Heart right ventricle (tissue), 16 donors: ENCODE measurements around the gene LSM4. TPM values are rescaled to one million over a fixed set of nuclear protein-coding genes. Genes with fewer than 3 reads are reported as not detected.

Source experiments
- ATAC-seq, 8 donors: fragments of 200-7000 bp; cut with Tn5 transposase; one replicate each; pipeline ENCODE4 v1.9.1; 2020; ENCODE audit warnings: mild to moderate bottlenecking in 8 of 8, moderate library complexity in 8 of 8, moderate number of reproducible peaks in 1 of 8
- DNase-seq, 2 donors: peaks; one replicate each; pipeline ENCODE4 v3.0.0-alpha.2; 2020
- H3K27ac ChIP-seq, 10 donors: fragments of 200-600 bp; sonication (generic) in 2 of 10; one replicate each; pipeline versions ENCODE4 v1.5.0 to v1.8.0; 2020 to 2022; ENCODE audit warnings: mild to moderate bottlenecking in 3 of 10
- H3K27me3 ChIP-seq, 7 donors: fragments of 200-600 bp; one replicate each; pipeline ENCODE4 v1.8.0; 2021 to 2022; ENCODE audit warnings: mild to moderate bottlenecking in 2 of 7
- H3K36me3 ChIP-seq, 9 donors: fragments of 200-600 bp; sonication (generic) in 1 of 9; one replicate each; pipeline versions ENCODE4 v1.5.0 to v1.8.0; 2020 to 2022; ENCODE audit warnings: mild to moderate bottlenecking in 2 of 9
- H3K4me1 ChIP-seq, 9 donors: fragments of 200-600 bp; sonication (generic) in 1 of 9; one replicate each; pipeline versions ENCODE4 v1.5.0 to v1.8.0; 2020 to 2022; ENCODE audit warnings: mild to moderate bottlenecking in 4 of 9
- H3K4me3 ChIP-seq, 10 donors: fragments of 200-600 bp; sonication (generic) in 2 of 10; one replicate each; pipeline versions ENCODE4 v1.5.0 to v1.8.0; 2020 to 2022; ENCODE audit warnings: mild to moderate bottlenecking in 7 of 10, moderate library complexity in 2 of 10
- H3K9me3 ChIP-seq, 11 donors: fragments of 200-600 bp in 10 of 11; sonication (generic) in 2 of 11; one replicate each; pipeline versions ENCODE4 v1.5.0 to v1.8.0; 2013 to 2022; ENCODE audit warnings: mild to moderate bottlenecking in 2 of 11, control low read depth in 1 of 11, moderate library complexity in 1 of 11
- CTCF ChIP-seq, 9 donors: fragments of 200-600 bp; sonication (generic) in 2 of 9; IDR thresholded peaks; one replicate each; pipeline versions ENCODE4 v1.5.0 to v1.8.0; 2021 to 2022; ENCODE audit warnings: antibody characterized with exemption in 9 of 9, mild to moderate bottlenecking in 5 of 9, moderate library complexity in 1 of 9
- WGBS, 2 donors: extraction: QIAGEN DNeasy Blood & Tissue Kit; methylation state at CpG; one replicate each; pipeline ENCODE4 v1.1.7; 2013; ENCODE audit warnings: inconsistent platforms in 1 of 2; 5-methylcytosine and 5-hydroxymethylcytosine counted together
- intact Hi-C, 10 donors: fragments of 100-400 bp; cut with DNase I; formaldehyde crosslinking; loops; one replicate each; pipeline versions ENCODE4 v1.11.1 to v1.14.2; 2022
- polyA plus RNA-seq, 2 donors: library from polyadenylated mRNA; stranded (reverse); fragments of 200-250 nt; gene quantifications; one replicate each; pipeline ENCODE4 v1.2.3, GENCODE V29; 2013
- total RNA-seq, 10 donors: library from RNA; stranded (reverse); fragmentation: NEBNext Ultra II Directional in 3 of 10; extraction: Animal tissue kit (Norgen Biotek cat#: 25700) in 3 of 10; gene quantifications; one replicate each; pipeline versions ENCODE4 v1.2.1 to v1.2.4, GENCODE V29; 2021 to 2023
- donor health status: Arrhythmogenic right ventricular cardiomyopathy.
- donor health status: ischemic (EF 13 %, LVEDD 7.1; RV severe dilation, severe dysfunction).
- donor health status: healthy with polysubstance abuse.
- donor health status: DM: no; HTN: yes; CAD: no.
- donor health status: DM: no; HTN: no; CAD: no.
- donor health status: ischemic (EF 25% LVEDD 6.9; RV normal size, moderate dysfunction).
- donor health status: ischemic (EF 25% LVEDD 5.7; RV mildly dilated, moderate dysfunction).
- donor health status: healthy.
- donor health status: DM: yes; HTN: yes; CAD: no.
- donor health status: Ischemic cardiomyopathy.
- donor health status: ischemic (EF 35%, LVEDD 5.7; RV mildly dilated, moderate dysfunction).
- donor health status: nonischemic (EF 11% LVEDD 7.7; RV severe dilation, severe dysfunction).
- donor health status: DM: yes; HTN: yes; CAD: no.
- donor health status: PGD.
- donor health status: ischemic (EF 29% LVEDD 5.4; RV normal size, mild dysfunction).
- donor health status: nonischemic (EF 23%, LVEDD 6.1; RV moderate dilation, normal function).

Gene LSM4
- total and polyA plus RNA-seq, 12 donors = 73.2 to 163 (median 93.6) TPM

GRCh38 chr19:18317961-18318800 lies 4.7 kb downstream of the LSM4 start:
- DNase-seq (peak in 1 of 2 donors; percentile 30), ATAC-seq (peak; percentile 2 to 24 (median 12))
- intact Hi-C loops = no loop called here
- peak overlapping the region in 9 of 10 donors; percentile 67 to 98 (median 83) for H3K27ac ChIP-seq
- WGBS, 2 donors = 55 to 60% methylated on average over 18 of the region's 18 CpGs
- H3K4me3 ChIP-seq = peak overlapping the region in 2 of 10 donors; percentile 6 to 22
- peaks cover 0 to 56% (median 50%) of the 10 kb centered on the region in 9 donors for H3K4me1 ChIP-seq
- no peaks in the 10 kb centered on the region for H3K27me3 ChIP-seq
- no peak for TF ChIP-seq CTCF (IDR thresholded peaks at IDR 0.05)
- H3K36me3 ChIP-seq = peaks cover 0 to 28% (median 0%) of the 10 kb centered on the region in 9 donors
- no peaks in the 10 kb centered on the region for H3K9me3 ChIP-seq

GRCh38 chr19:18313398-18313797 lies 9.5 kb downstream of the LSM4 start:
- no peak for ATAC-seq
- Histone ChIP-seq H3K36me3 (peaks cover 0 to 75% (median 6%) of the 10 kb centered on the region in 9 donors), H3K27me3 (no peaks in the 10 kb centered on the region), H3K4me1 (peaks cover 0 to 12% (median 7%) of the 10 kb centered on the region in 9 donors), H3K4me3 (no peak overlapping the region), H3K27ac (no peak overlapping the region), H3K9me3 (no peaks in the 10 kb centered on the region)
- WGBS, 2 donors = 97 to 100% methylated on average over 3 of the region's 3 CpGs
- intact Hi-C loops = no loop called here
- no peak for DNase-seq
- TF ChIP-seq CTCF (IDR thresholded peaks at IDR 0.05) = no peak

GRCh38 chr19:18312092-18312534 lies 10.8 kb downstream of the LSM4 start:
- no peak for ATAC-seq
- Histone ChIP-seq H3K4me1 (peaks cover 0 to 9% (median 0%) of the 10 kb centered on the region in 9 donors), H3K9me3 (no peaks in the 10 kb centered on the region), H3K36me3 (peaks cover 0 to 86% (median 6%) of the 10 kb centered on the region in 9 donors), H3K4me3 (no peak overlapping the region), H3K27ac (no peak overlapping the region), H3K27me3 (no peaks in the 10 kb centered on the region)
- TF ChIP-seq CTCF (IDR thresholded peaks at IDR 0.05) = no peak
- no peak for DNase-seq
- WGBS, 2 donors = 83 to 87% methylated on average over 11 of the region's 11 CpGs
- intact Hi-C loops = no loop called here

- Histone ChIP-seq H3K4me3 (no peak overlapping the region), H3K36me3 (peaks cover 0 to 91% (median 6%) of the 10 kb centered on the region in 9 donors), H3K27ac (no peak overlapping the region), H3K9me3 (no peaks in the 10 kb centered on the region), H3K27me3 (no peaks in the 10 kb centered on the region), H3K4me1 (peaks cover 0 to 14% (median 4%) of the 10 kb centered on the region in 9 donors)
- no peak for DNase-seq
- 87 to 88% methylated on average over 22 of the region's 22 CpGs for WGBS, 2 donors
- ATAC-seq = no peak
- intact Hi-C loops = no loop called here
- no peak for TF ChIP-seq CTCF (IDR thresholded peaks at IDR 0.05)
Observed at GRCh38 chr19:18311502-18312091, 11.3 kb downstream of the LSM4 start.
